PC-3 (cell line): Measurements from ENCODE around the gene ECEL1. TPM values are rescaled to one million over a fixed set of nuclear protein-coding genes. Genes with fewer than 3 reads are reported as not detected.

Source experiments
- ATAC-seq: fragments of 200-7000 bp; cut with Tn5 transposase; 2 replicates; pipeline ENCODE4 v1.9.1; 2020; ENCODE audit warnings: mild to moderate bottlenecking, moderate library complexity
- BruUV-seq: library from RNA; stranded (reverse); fragments of 400-500 nt; replicated peaks from 2 replicates; lab custom pipeline; 2021; lab: Mats Ljungman, UMichigan
- CTCF ChIA-PET: fragments of 300-600 bp; sonication (Branson Sonifier 250); formaldehyde crosslinking; loops from one replicate; lab custom pipeline; 2022; ENCODE audit warnings: antibody characterized with exemption; lab: Charles Lee
- POLR2A ChIA-PET: fragments of 300-600 bp; sonication (Branson Sonifier 250); formaldehyde crosslinking; loops from one replicate; lab custom pipeline; 2022; ENCODE audit warnings: antibody characterized with exemption; ENCODE audit not compliant: unreplicated experiment; lab: Charles Lee
- DNase-seq: peaks from one replicate; pipeline ENCODE4 v3.0.0-alpha.2; 2015
- H2AFZ ChIP-seq: fragments of 300-600 bp; sonication (generic); 2 replicates; pipeline ENCODE4 v1.6.0; 2016; ENCODE audit warnings: antibody characterized with exemption, low read length
- H3F3A ChIP-seq: fragments of 300-600 bp; sonication (generic); one replicate; pipeline ENCODE4 v1.6.0; 2017; ENCODE audit warnings: antibody characterized with exemption, low read length, control low read depth, mild to moderate bottlenecking; ENCODE audit not compliant: unreplicated experiment
- H3K27ac ChIP-seq: fragments of 300-600 bp; sonication (generic); 2 replicates; pipeline ENCODE4 v1.5.1; 2016; ENCODE audit warnings: mild to moderate bottlenecking, low read length
- H3K27me3 ChIP-seq: fragments of 300-600 bp; sonication (generic); 2 replicates; pipeline ENCODE4 v1.6.1; 2016; ENCODE audit warnings: low read length, mixed read lengths
- H3K36me3 ChIP-seq: fragments of 300-600 bp; sonication (generic); 2 replicates; pipeline ENCODE4 v1.6.1; 2016; ENCODE audit warnings: low read depth, mixed run types, low read length, mixed read lengths
- H3K4me1 ChIP-seq: fragments of 300-600 bp; sonication (generic); 2 replicates; pipeline ENCODE4 v1.5.1; 2016; ENCODE audit warnings: low read length; ENCODE audit not compliant: insufficient read depth
- H3K4me2 ChIP-seq: fragments of 300-600 bp; sonication (generic); 2 replicates; pipeline ENCODE4 v1.6.0; 2016; ENCODE audit warnings: low read length
- H3K4me3 ChIP-seq: fragments of 300-600 bp; sonication (generic); 2 replicates; pipeline ENCODE4 v1.5.1; 2016; ENCODE audit warnings: mild to moderate bottlenecking, low read length, mixed read lengths
- H3K79me2 ChIP-seq: fragments of 300-600 bp; sonication (generic); 2 replicates; pipeline ENCODE4 v1.6.1; 2017; ENCODE audit warnings: low read length, mixed read lengths
- H3K9ac ChIP-seq: fragments of 300-600 bp; sonication (generic); 2 replicates; pipeline ENCODE4 v1.6.0; 2016; ENCODE audit warnings: mild to moderate bottlenecking, low read length
- H3K9me2 ChIP-seq: fragments of 300-600 bp; sonication (generic); replicated peaks from 2 replicates; pipeline ENCODE4 v1.6.1; 2016; ENCODE audit warnings: mixed run types, low read length, mixed read lengths
- H3K9me3 ChIP-seq: fragments of 300-600 bp; sonication (generic); 2 replicates; pipeline ENCODE4 v1.6.1; 2016; ENCODE audit warnings: low read length, mixed read lengths
- H4K20me1 ChIP-seq: fragments of 300-600 bp; sonication (generic); 2 replicates; pipeline ENCODE4 v1.6.1; 2016; ENCODE audit warnings: low read length, mixed read lengths
- EZH2 ChIP-seq: fragments of 300-600 bp; sonication (generic); IDR thresholded peaks from one replicate; pipeline ENCODE4 v1.6.1; 2017; ENCODE audit warnings: antibody characterized with exemption, mild to moderate bottlenecking, low read length; ENCODE audit not compliant: unreplicated experiment
- EZH2phosphoT487 ChIP-seq: fragments of 300-600 bp; sonication (generic); IDR thresholded peaks from 2 replicates; pipeline ENCODE4 v1.6.1; 2018; ENCODE audit warnings: mild to moderate bottlenecking, antibody characterized with exemption, low read length, borderline replicate concordance
- intact Hi-C: fragments of 100-400 bp; cut with micrococcal nuclease; formaldehyde crosslinking; loops from 2 replicates; pipeline ENCODE4 v1.9.0; 2023
- total RNA-seq: library from RNA; depleted of rRNA; stranded (reverse); fragments of >200 nt; gene quantifications from 2 replicates; pipeline ENCODE4 v1.2.3, GENCODE V29; 2014
- TF ChIP-seq, protein P1 (sequence below): fragments of 300-600 bp; sonication (generic); conservative IDR thresholded peaks from 2 replicates; pipeline ENCODE4 v1.5.1; 2017; ENCODE audit warnings: antibody characterized with exemption, low read depth, mild to moderate bottlenecking, low read length

Gene ECEL1
- total RNA-seq, 1 experiment from 2014 or later, result not detected

DNA sequence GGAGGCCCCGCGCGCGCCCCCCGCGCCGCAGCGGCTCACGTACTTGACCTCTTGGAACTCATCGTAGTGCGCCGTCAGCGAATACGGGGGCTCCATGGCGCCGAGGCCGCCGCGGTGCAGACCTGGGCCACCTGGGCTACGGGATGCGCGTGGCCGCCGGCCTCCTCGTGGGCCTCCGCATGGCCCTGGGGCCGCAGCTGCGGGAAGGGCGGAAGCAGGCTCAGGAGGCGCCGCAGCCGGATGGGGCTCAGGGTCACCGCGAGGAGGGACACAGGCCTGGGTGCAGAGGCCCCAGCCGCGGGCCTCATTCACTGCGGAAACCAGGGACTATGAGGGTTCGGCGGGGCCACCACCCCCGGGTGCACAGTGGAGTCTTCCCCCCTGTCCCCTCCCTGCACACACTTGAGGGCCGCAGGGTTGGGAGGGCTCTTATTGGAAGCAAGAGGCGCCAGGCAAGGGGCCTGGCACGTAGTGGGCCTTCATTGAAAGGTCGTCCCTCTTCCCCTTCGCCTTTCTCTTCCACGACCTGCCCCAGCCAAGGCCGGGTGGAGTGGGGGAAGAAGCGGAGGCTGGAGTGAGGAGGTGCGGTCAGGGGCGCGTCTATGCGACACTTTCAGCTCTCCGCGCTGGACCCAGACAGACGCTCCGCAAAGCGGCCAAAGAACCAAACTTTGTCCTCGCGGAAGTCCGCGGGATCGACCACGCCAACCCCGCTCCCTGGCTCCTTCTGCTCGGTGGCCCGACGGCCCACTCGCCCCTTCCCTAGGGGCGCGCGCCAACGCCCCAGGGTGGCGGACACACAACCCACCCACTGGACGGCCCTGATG, 863 bp downstream of the ECEL1 start:
- Histone ChIP-seq H4K20me1 (no peaks in the 10 kb centered on the region), H3K36me3 (no peaks in the 10 kb centered on the region), H3K27me3 (no peaks in the 10 kb centered on the region), H3K9me2 (no peaks in the 10 kb centered on the region), H3K4me1 (no peaks in the 10 kb centered on the region), H3K9me3 (no peaks in the 10 kb centered on the region), H3K9ac (no peak overlapping the region), H3F3A (no peaks in the 10 kb centered on the region), H3K4me2 (no peak overlapping the region), H2AFZ (no peak overlapping the region), H3K4me3 (no peak overlapping the region), H3K27ac (no peak overlapping the region), H3K79me2 (no peaks in the 10 kb centered on the region)
- no peak for TF ChIP-seq EZH2
- TF ChIP-seq, protein P1, sequence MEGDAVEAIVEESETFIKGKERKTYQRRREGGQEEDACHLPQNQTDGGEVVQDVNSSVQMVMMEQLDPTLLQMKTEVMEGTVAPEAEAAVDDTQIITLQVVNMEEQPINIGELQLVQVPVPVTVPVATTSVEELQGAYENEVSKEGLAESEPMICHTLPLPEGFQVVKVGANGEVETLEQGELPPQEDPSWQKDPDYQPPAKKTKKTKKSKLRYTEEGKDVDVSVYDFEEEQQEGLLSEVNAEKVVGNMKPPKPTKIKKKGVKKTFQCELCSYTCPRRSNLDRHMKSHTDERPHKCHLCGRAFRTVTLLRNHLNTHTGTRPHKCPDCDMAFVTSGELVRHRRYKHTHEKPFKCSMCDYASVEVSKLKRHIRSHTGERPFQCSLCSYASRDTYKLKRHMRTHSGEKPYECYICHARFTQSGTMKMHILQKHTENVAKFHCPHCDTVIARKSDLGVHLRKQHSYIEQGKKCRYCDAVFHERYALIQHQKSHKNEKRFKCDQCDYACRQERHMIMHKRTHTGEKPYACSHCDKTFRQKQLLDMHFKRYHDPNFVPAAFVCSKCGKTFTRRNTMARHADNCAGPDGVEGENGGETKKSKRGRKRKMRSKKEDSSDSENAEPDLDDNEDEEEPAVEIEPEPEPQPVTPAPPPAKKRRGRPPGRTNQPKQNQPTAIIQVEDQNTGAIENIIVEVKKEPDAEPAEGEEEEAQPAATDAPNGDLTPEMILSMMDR, result no peak
- TF ChIP-seq EZH2phosphoT487, result no peak
- BruUV-seq, result no TSS peak
- intact Hi-C loops, result no loop called here
- ChIA-PET CTCF (no interaction called here), POLR2A (no interaction called here)
- ATAC-seq (no peak), DNase-seq (no peak)

DNA sequence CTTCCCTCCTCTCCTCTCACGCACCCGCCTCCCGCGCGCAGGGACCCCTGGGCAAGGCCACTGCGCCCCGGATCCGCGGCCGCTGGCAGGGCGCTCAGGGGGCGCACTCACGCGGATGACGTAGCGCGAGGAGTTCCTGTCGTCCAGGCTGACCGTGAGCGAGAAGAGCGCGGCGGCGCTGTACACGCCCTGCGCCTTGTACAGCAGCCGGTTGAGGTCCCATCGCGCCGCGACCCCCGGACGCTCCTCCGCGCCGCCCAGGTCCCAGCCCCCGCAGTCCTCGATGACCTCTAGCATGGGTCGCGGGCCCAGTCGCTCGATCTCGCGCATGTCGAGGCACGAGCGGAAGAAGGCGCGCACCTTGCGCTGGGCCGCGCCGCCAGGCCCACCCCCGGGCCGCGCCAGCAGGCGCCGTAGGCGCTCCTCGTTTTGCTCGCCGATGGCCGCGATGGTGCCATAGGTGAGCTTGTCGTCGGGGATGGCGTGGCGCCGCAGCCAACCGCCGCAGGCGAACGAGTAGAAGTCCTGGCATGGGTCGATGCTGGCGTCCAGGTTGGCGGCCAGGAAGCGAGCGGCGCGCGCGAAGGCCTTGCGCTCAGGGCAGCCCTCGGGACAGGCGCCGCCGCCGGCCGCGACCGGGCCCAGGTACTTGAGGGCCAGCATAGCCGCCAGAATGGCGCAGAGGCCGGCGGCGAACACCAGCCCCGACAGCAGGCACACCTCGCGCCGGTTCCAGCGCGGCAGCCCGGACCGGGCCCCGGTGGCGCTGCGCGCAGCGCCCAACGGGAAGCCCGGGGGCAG, 1.7 kb downstream of the ECEL1 start:
- Histone ChIP-seq H4K20me1 (no peaks in the 10 kb centered on the region), H3K9me3 (no peaks in the 10 kb centered on the region), H3K9me2 (no peaks in the 10 kb centered on the region), H3K36me3 (no peaks in the 10 kb centered on the region), H3K4me3 (no peak overlapping the region), H3F3A (no peaks in the 10 kb centered on the region), H3K4me2 (no peak overlapping the region), H3K9ac (no peak overlapping the region), H3K4me1 (no peaks in the 10 kb centered on the region), H3K27ac (no peak overlapping the region), H3K27me3 (no peaks in the 10 kb centered on the region), H3K79me2 (no peaks in the 10 kb centered on the region), H2AFZ (no peak overlapping the region)
- TF ChIP-seq EZH2phosphoT487 (no peak), EZH2 (no peak)
- TF ChIP-seq, protein P1, result no peak
- no peak for ATAC-seq
- BruUV-seq, result no TSS peak
- ChIA-PET CTCF (no interaction called here), POLR2A (no interaction called here)
- intact Hi-C loops, result no loop called here
- DNase-seq, result no peak
